HFFc6 (cell line): ENCODE results near the gene UBLCP1. TPM values are rescaled to one million over a fixed set of nuclear protein-coding genes. Genes with fewer than 3 reads are reported as not detected.

Experiments used
- DNase-seq: peaks from one replicate; pipeline ENCODE4 v3.0.0-alpha.2; 2018
- H3K27ac Mint-ChIP-seq: 2 replicates; pipeline ENCODE4 v1.8.0; 2020; ENCODE audit warnings: mild to moderate bottlenecking, mixed read lengths
- H3K27me3 Mint-ChIP-seq: 2 replicates; pipeline ENCODE4 v1.8.0; 2021; ENCODE audit warnings: mild to moderate bottlenecking, moderate library complexity, mixed read lengths; ENCODE audit not compliant: insufficient read depth
- H3K36me3 Mint-ChIP-seq: 2 replicates; pipeline ENCODE4 v1.8.0; 2021; ENCODE audit warnings: low read depth, mixed read lengths
- H3K4me1 Mint-ChIP-seq: 2 replicates; pipeline ENCODE4 v1.8.0; 2020; ENCODE audit warnings: low read depth, mixed read lengths
- H3K4me3 Mint-ChIP-seq: 2 replicates; pipeline ENCODE4 v1.8.0; 2020; ENCODE audit warnings: mild to moderate bottlenecking, moderate library complexity, mixed read lengths
- H3K9me3 Mint-ChIP-seq: 2 replicates; pipeline ENCODE4 v1.8.0; 2020; ENCODE audit warnings: mild to moderate bottlenecking, mixed read lengths
- CTCF ChIP-seq: fragments of 200-600 bp; sonication (generic); IDR thresholded peaks from 2 replicates; pipeline ENCODE4 v1.5.0; 2021; ENCODE audit warnings: antibody characterized with exemption, mild to moderate bottlenecking
- total RNA-seq, 6 experiments: library from RNA; stranded (reverse); fragmentation: NEBNext Ultra II Directional; extraction: Animal tissue kit (Norgen Biotek cat#: 25700); gene quantifications; 2 replicates in 1 of 6; 3 replicates in 5 of 6; pipeline ENCODE4 v1.2.3, GENCODE V29; 2021

Gene UBLCP1
- total RNA-seq, 6 experiments from 2014 or later = 30.6 to 37.6 (median 35.0) TPM

DNA sequence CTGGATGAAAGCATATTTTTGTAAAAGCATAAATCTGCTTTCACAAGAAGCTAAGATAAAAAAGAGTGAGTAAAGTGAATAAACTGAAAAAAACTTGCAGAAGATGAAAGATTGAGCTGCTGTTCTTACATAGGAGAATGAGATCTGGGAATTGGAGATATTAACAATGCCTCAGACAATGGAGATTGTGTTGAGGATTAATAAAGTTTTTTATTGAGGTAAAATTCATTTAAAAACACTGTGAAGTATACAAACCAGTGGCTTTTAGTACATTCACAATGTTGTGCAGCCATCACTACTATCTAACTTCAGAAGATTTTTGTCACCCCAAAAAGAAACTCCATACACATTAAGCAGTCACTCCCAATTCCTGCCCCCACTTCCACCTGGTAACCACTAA lies 19.7 kb upstream of the UBLCP1 start:
- Mint-ChIP-seq H3K4me3 (no peak overlapping the region), H3K4me1 (peaks cover 38% of the 10 kb centered on the region), H3K27ac (no peak overlapping the region), H3K36me3 (no peaks in the 10 kb centered on the region), H3K9me3 (no peaks in the 10 kb centered on the region), H3K27me3 (no peaks in the 10 kb centered on the region)
- DNase-seq = no peak
- TF ChIP-seq CTCF = no peak

DNA sequence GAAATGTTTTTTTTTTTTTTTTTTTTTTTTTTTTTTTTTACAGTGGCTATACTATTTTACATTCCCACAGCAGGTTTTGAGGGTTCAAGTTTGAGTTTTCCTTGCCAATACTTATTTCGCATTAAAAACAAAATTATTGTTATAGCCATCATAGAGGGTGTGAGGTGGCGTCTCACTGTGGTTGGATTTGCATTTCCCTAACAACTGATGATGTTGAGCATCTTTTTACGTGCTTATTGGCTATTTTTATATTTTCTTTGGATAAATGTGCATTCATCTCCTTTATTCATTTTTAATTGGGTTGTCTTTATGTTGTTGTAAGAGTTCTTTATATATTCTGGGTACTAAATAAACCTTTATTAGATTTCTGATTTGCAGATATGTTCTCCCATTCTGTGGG lies 18.9 kb upstream of the UBLCP1 start:
- no peak overlapping the region for H3K4me3 Mint-ChIP-seq
- peaks cover 38% of the 10 kb centered on the region for H3K4me1 Mint-ChIP-seq
- TF ChIP-seq CTCF = no peak
- no peaks in the 10 kb centered on the region for H3K9me3 Mint-ChIP-seq
- no peaks in the 10 kb centered on the region for H3K27me3 Mint-ChIP-seq
- no peaks in the 10 kb centered on the region for H3K36me3 Mint-ChIP-seq
- DNase-seq = no peak
- H3K27ac Mint-ChIP-seq = no peak overlapping the region

DNA sequence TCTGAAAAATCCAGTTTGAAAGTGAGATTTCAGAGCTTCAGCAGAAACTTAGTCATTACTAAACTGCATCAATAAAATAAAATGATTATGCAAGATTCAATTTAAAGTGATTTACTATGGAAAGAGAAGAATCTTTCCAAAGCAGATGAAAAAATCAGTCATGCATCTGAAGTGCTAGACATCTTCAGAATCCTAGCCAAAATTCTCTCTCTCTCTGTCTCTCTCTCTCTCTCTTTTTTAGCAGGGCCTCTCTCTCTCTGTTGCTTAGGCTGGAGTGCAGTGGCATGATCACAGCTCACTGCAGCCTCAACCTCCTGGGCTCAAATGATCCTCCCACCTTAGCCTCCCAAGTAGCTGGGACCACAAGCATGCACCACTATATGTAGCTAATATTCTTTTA lies 18.2 kb upstream of the UBLCP1 start:
- H3K9me3 Mint-ChIP-seq = no peaks in the 10 kb centered on the region
- no peaks in the 10 kb centered on the region for H3K36me3 Mint-ChIP-seq
- TF ChIP-seq CTCF = no peak
- H3K27me3 Mint-ChIP-seq = no peaks in the 10 kb centered on the region
- no peak for DNase-seq
- H3K4me1 Mint-ChIP-seq = peaks cover 33% of the 10 kb centered on the region
- H3K27ac Mint-ChIP-seq = no peak overlapping the region
- H3K4me3 Mint-ChIP-seq = no peak overlapping the region

- H3K4me1 Mint-ChIP-seq = no peaks in the 10 kb centered on the region
- H3K9me3 Mint-ChIP-seq = no peaks in the 10 kb centered on the region
- H3K4me3 Mint-ChIP-seq = no peak overlapping the region
- no peaks in the 10 kb centered on the region for H3K36me3 Mint-ChIP-seq
- no peak for TF ChIP-seq CTCF
- H3K27ac Mint-ChIP-seq = no peak overlapping the region
- no peaks in the 10 kb centered on the region for H3K27me3 Mint-ChIP-seq
- DNase-seq = no peak
Measured at GRCh38 chr5:159249158-159249557, 13.9 kb upstream of the UBLCP1 start.

- no peaks in the 10 kb centered on the region for H3K9me3 Mint-ChIP-seq
Measured at GRCh38 chr5:159252195-159252594, 10.9 kb upstream of the UBLCP1 start.

More at GRCh38 chr5:159252195-159252594, 10.9 kb upstream of the UBLCP1 start:
- no peak overlapping the region for H3K27ac Mint-ChIP-seq
- no peaks in the 10 kb centered on the region for H3K27me3 Mint-ChIP-seq
- no peaks in the 10 kb centered on the region for H3K36me3 Mint-ChIP-seq
- no peak for DNase-seq
- no peak overlapping the region for H3K4me3 Mint-ChIP-seq
- H3K4me1 Mint-ChIP-seq = peaks cover 9% of the 10 kb centered on the region
- TF ChIP-seq CTCF = no peak
